HepG2 (cell line): ENCODE data around the gene PRPF18. TPM values are rescaled to one million over a fixed set of nuclear protein-coding genes. Genes with fewer than 3 reads are reported as not detected.

Experiments
- BCL3 ChIP-seq: sonication (generic); formaldehyde crosslinking; IDR thresholded peaks from 2 replicates; pipeline ENCODE4 v1.5.1; 2020; ENCODE audit warnings: mild to moderate bottlenecking, missing genetic modification reagents, moderate library complexity
- ERF ChIP-seq: IDR thresholded peaks from 2 replicates; pipeline ENCODE4 v1.6.1; 2018; ENCODE audit warnings: missing biosample characterization, missing genetic modification reagents
- EZH2 ChIP-seq: conservative IDR thresholded peaks from 2 replicates; pipeline ENCODE4 v1.6.1; 2012; ENCODE audit warnings: mild to moderate bottlenecking, low read depth, low read length, moderate library complexity
- GABPA ChIP-seq, 2 experiments: IDR thresholded peaks; 2 replicates each; pipeline ENCODE4 v1.6.1; 2011 to 2016; ENCODE audit warnings: low read depth in 2 of 2, low read length in 1 of 2, missing biosample characterization in 1 of 2, missing genetic modification characterization in 1 of 2
- GABPB1 ChIP-seq: IDR thresholded peaks from 2 replicates; pipeline ENCODE4 v1.6.1; 2016; ENCODE audit warnings: mild to moderate bottlenecking, missing genetic modification reagents, moderate library complexity, missing compliant biosample characterization
- KDM3A ChIP-seq: IDR thresholded peaks from 2 replicates; pipeline ENCODE4 v1.6.1; 2018; ENCODE audit warnings: low read depth, missing compliant biosample characterization
- MATR3 ChIP-seq: sonication (generic); formaldehyde crosslinking; IDR thresholded peaks from 2 replicates; pipeline ENCODE4 v1.4.0; 2020; ENCODE audit warnings: missing genetic modification reagents
- MYPOP ChIP-seq: sonication (generic); formaldehyde crosslinking; IDR thresholded peaks from 2 replicates; pipeline ENCODE4 v1.8.1; 2023; ENCODE audit warnings: mild to moderate bottlenecking, moderate library complexity, missing genetic modification reagents
- NCOR1 ChIP-seq: fragments of 200-600 bp; sonication (generic); IDR thresholded peaks from 2 replicates; pipeline ENCODE4 v1.7.0; 2017; ENCODE audit warnings: antibody characterized with exemption, low read length, borderline replicate concordance
- SMARCC2 ChIP-seq: fragments of 450-650 bp; IDR thresholded peaks from 2 replicates; pipeline ENCODE4 v1.6.1; 2017; ENCODE audit warnings: antibody characterized with exemption, mild to moderate bottlenecking
- ZNF598 ChIP-seq: sonication (generic); formaldehyde crosslinking; IDR thresholded peaks from 2 replicates; pipeline ENCODE4 v1.5.1; 2020; ENCODE audit warnings: mild to moderate bottlenecking, missing genetic modification reagents, borderline replicate concordance
- ZXDC ChIP-seq: sonication (generic); formaldehyde crosslinking; IDR thresholded peaks from 2 replicates; pipeline ENCODE4 v1.5.0; 2020; ENCODE audit warnings: mild to moderate bottlenecking, missing genetic modification reagents
- polyA plus RNA-seq, 8 experiments: library from polyadenylated mRNA; depleted of rRNA in 3 of 8; stranded (reverse) in 7 of 8; unstranded in 1 of 8; fragments of >200 nt; fragmentation: Illumina TruSeq in 4 of 8; extraction: Trizol in 4 of 8; gene quantifications; 2 replicates each; pipeline versions ENCODE4 v1.2.1 to v1.2.3, GENCODE V29; 2011 to 2016; ENCODE audit warnings: low read depth in 4 of 8, missing spikeins in 1 of 8, mixed read lengths in 1 of 8; ENCODE audit not compliant: insufficient read depth in 1 of 8
- total RNA-seq, 5 experiments: library from RNA; depleted of rRNA; stranded (reverse); fragments of >200 nt; fragmentation: Illumina TruSeq; extraction: Trizol; gene quantifications; 2 replicates each; pipeline ENCODE4 v1.2.3, GENCODE V29; 2016; ENCODE audit warnings: low read depth in 1 of 5
- TF ChIP-seq, protein P1 (sequence below): sonication (generic); formaldehyde crosslinking; IDR thresholded peaks from 2 replicates; pipeline ENCODE4 v1.8.0; 2022; ENCODE audit warnings: mild to moderate bottlenecking, missing genetic modification reagents, borderline replicate concordance
- TF ChIP-seq, protein P2 (sequence below): sonication (generic); formaldehyde crosslinking; IDR thresholded peaks from 2 replicates; pipeline ENCODE4 v1.8.1; 2023; ENCODE audit warnings: mild to moderate bottlenecking, missing genetic modification reagents
- TF ChIP-seq, protein P3 (sequence below): sonication (generic); formaldehyde crosslinking; IDR thresholded peaks from 2 replicates; pipeline ENCODE4 v1.9.0; 2021; ENCODE audit warnings: missing genetic modification reagents, mild to moderate bottlenecking, borderline replicate concordance
- TF ChIP-seq, protein P4 (sequence below): conservative IDR thresholded peaks from 2 replicates; pipeline ENCODE4 v1.6.1; 2018; ENCODE audit warnings: missing genetic modification reagents

Gene PRPF18
- total and polyA plus RNA-seq, 2 of the 13 experiments (the other 11 are each of a cell fraction or from before 2014, with no cell fraction given): 6.1 to 17.2 TPM

- TF ChIP-seq MYPOP (CRISPR knock-in tag) (peak; percentile 63), BCL3 (no peak), KDM3A (0 out of 2 replicates have a peak, but pooled peaks have one; percentile 66), MATR3 (CRISPR knock-in tag) (no peak), GABPA (IDR thresholded peaks at IDR 0.05; ENCODE audit: low read depth, low read length) (peak; percentile 91), GABPA (CRISPR knock-in tag; IDR thresholded peaks at IDR 0.05; ENCODE audit: low read depth) (peak; percentile 99), ERF (peak; percentile 80), ZXDC (no peak), NCOR1 (no peak), EZH2 (no peak), GABPB1 (CRISPR knock-in tag) (peak; percentile 99), SMARCC2 (no peak), ZNF598 (CRISPR knock-in tag) (no peak)
- TF ChIP-seq, protein P1, sequence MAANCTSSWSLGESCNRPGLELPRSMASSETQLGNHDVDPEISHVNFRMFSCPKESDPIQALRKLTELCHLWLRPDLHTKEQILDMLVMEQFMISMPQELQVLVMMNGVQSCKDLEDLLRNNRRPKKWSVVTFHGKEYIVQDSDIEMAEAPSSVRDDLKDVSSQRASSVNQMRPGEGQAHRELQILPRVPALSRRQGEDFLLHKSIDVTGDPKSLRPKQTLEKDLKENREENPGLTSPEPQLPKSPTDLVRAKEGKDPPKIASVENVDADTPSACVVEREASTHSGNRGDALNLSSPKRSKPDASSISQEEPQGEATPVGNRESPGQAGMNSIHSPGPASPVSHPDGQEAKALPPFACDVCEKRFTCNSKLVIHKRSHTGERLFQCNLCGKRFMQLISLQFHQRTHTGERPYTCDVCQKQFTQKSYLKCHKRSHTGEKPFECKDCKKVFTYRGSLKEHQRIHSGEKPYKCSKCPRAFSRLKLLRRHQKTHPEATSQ (CRISPR knock-in tag): 0 out of 2 replicates have a peak, but pooled peaks have one; percentile 22
- TF ChIP-seq, protein P2, sequence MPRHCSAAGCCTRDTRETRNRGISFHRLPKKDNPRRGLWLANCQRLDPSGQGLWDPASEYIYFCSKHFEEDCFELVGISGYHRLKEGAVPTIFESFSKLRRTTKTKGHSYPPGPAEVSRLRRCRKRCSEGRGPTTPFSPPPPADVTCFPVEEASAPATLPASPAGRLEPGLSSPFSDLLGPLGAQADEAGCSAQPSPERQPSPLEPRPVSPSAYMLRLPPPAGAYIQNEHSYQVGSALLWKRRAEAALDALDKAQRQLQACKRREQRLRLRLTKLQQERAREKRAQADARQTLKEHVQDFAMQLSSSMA: peak; percentile 47; the same call in 1 of the 2 replicates
- TF ChIP-seq, protein P3, sequence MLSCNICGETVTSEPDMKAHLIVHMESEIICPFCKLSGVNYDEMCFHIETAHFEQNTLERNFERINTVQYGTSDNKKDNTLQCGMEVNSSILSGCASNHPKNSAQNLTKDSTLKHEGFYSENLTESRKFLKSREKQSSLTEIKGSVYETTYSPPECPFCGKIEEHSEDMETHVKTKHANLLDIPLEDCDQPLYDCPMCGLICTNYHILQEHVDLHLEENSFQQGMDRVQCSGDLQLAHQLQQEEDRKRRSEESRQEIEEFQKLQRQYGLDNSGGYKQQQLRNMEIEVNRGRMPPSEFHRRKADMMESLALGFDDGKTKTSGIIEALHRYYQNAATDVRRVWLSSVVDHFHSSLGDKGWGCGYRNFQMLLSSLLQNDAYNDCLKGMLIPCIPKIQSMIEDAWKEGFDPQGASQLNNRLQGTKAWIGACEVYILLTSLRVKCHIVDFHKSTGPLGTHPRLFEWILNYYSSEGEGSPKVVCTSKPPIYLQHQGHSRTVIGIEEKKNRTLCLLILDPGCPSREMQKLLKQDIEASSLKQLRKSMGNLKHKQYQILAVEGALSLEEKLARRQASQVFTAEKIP (CRISPR knock-in tag): no peak
- TF ChIP-seq, protein P4, sequence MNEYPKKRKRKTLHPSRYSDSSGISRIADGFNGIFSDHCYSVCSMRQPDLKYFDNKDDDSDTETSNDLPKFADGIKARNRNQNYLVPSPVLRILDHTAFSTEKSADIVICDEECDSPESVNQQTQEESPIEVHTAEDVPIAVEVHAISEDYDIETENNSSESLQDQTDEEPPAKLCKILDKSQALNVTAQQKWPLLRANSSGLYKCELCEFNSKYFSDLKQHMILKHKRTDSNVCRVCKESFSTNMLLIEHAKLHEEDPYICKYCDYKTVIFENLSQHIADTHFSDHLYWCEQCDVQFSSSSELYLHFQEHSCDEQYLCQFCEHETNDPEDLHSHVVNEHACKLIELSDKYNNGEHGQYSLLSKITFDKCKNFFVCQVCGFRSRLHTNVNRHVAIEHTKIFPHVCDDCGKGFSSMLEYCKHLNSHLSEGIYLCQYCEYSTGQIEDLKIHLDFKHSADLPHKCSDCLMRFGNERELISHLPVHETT (CRISPR knock-in tag): peak; percentile 60; the same call in 1 of the 2 replicates
Observed at GRCh38 chr10:13586676-13587355, at the start of gene PRPF18 (continued).
